ENCODE data around the gene ADM.

ADM gene

GRCh38 chr11:10287140-10287539, 17.7 kb upstream of the ADM start:
- H4K20me1 ChIP-seq: peaks cover 0 to 20% (median 0%) of the 10 kb centered on the region in 11 experiments; a peak in 5 of 22 replicates
- H3K36me3 ChIP-seq: 0 out of 22 replicates have a peak, but pooled peaks cover 0 to 7% (median 0%) of the 10 kb centered on the region in 11 experiments
- H3K9me3 ChIP-seq (replicated peaks in 1 of 11): no peaks in the 10 kb centered on the region; a peak in 1 of 22 replicates
- H3K9ac ChIP-seq: peak overlapping the region in 1 of 11 experiments; percentile 77; a peak in 1 of 22 replicates
- H3K4me3 ChIP-seq: no peak overlapping the region
- peak overlapping the region in 3 of 11 experiments; percentile 67 to 99 (median 92); a peak in 5 of 22 replicates for H3K4me2 ChIP-seq
- H3K27ac ChIP-seq: peak overlapping the region in 3 of 11 experiments; percentile 80 to 96 (median 96); a peak in 5 of 22 replicates
- H3K27me3 ChIP-seq: peaks cover 0 to 8% (median 6%) of the 10 kb centered on the region in 11 experiments; a peak in 16 of 22 replicates
- TF ChIP-seq Cebpa-rat (IDR thresholded peaks at IDR 0.05): no peak
- H3K4me1 ChIP-seq: peaks cover 8 to 95% (median 11%) of the 10 kb centered on the region in 10 experiments; a peak in 19 of 20 replicates

GRCh38 chr11:10287766-10288715, 16.8 kb upstream of the ADM start:
- Histone ChIP-seq H3K4me2 (peak overlapping the region in 3 of 11 experiments; percentile 67 to 99 (median 92); a peak in 6 of 22 replicates), H3K27ac (peak overlapping the region in 3 of 11 experiments; percentile 37 to 96 (median 80); a peak in 5 of 22 replicates), H3K9ac (no peak overlapping the region), H3K9me3 (replicated peaks in 1 of 11) (no peaks in the 10 kb centered on the region; a peak in 1 of 22 replicates), H3K27me3 (peaks cover 0 to 17% (median 15%) of the 10 kb centered on the region in 11 experiments; a peak in 18 of 22 replicates), H3K4me1 (peaks cover 8 to 95% (median 14%) of the 10 kb centered on the region in 10 experiments; a peak in 19 of 20 replicates), H4K20me1 (peaks cover 0 to 20% (median 0%) of the 10 kb centered on the region in 11 experiments; a peak in 6 of 22 replicates), H3K4me3 (no peak overlapping the region), H3K36me3 (0 out of 22 replicates have a peak, but pooled peaks cover 0 to 7% (median 0%) of the 10 kb centered on the region in 11 experiments)
- no peak for TF ChIP-seq Cebpa-rat (IDR thresholded peaks at IDR 0.05)

GRCh38 chr11:10288881-10289764, 15.8 kb upstream of the ADM start:
- 0 out of 22 replicates have a peak, but pooled peaks cover 0 to 7% (median 0%) of the 10 kb centered on the region in 11 experiments for H3K36me3 ChIP-seq
- no peak for TF ChIP-seq Cebpa-rat (IDR thresholded peaks at IDR 0.05)
- no peak overlapping the region for H3K4me3 ChIP-seq
- peaks cover 0 to 20% (median 0%) of the 10 kb centered on the region in 11 experiments; a peak in 6 of 22 replicates for H4K20me1 ChIP-seq
- peak overlapping the region in 3 of 11 experiments; percentile 92 to 99 (median 98); a peak in 6 of 22 replicates for H3K4me2 ChIP-seq
- peak overlapping the region in 2 of 11 experiments; percentile 43 to 47; a peak in 3 of 22 replicates for H3K9ac ChIP-seq
- H3K9me3 ChIP-seq (replicated peaks in 1 of 11): no peaks in the 10 kb centered on the region; a peak in 1 of 22 replicates
- peak overlapping the region in 2 of 11 experiments; percentile 43 to 64; a peak in 4 of 22 replicates for H3K27ac ChIP-seq
- peaks cover 8 to 92% (median 21%) of the 10 kb centered on the region in 10 experiments; a peak in 19 of 20 replicates for H3K4me1 ChIP-seq
- peaks cover 0 to 28% (median 25%) of the 10 kb centered on the region in 11 experiments; a peak in 18 of 22 replicates for H3K27me3 ChIP-seq

- Histone ChIP-seq H3K9ac (peak overlapping the region in 2 of 11 experiments; percentile 43 to 47; a peak in 4 of 22 replicates), H3K4me3 (no peak overlapping the region), H3K9me3 (replicated peaks in 1 of 11) (no peaks in the 10 kb centered on the region; a peak in 1 of 22 replicates), H3K27me3 (peaks cover 0 to 36% (median 33%) of the 10 kb centered on the region in 11 experiments; a peak in 19 of 22 replicates), H3K4me1 (peaks cover 15 to 92% (median 26%) of the 10 kb centered on the region in 10 experiments), H3K27ac (peak overlapping the region in 3 of 11 experiments; percentile 33 to 64 (median 43); a peak in 5 of 22 replicates), H3K36me3 (0 out of 22 replicates have a peak, but pooled peaks cover 0 to 7% (median 0%) of the 10 kb centered on the region in 11 experiments), H4K20me1 (peaks cover 0 to 20% (median 5%) of the 10 kb centered on the region in 11 experiments; a peak in 11 of 22 replicates), H3K4me2 (peak overlapping the region in 3 of 11 experiments; percentile 92 to 99 (median 98); a peak in 6 of 22 replicates)
- no peak for TF ChIP-seq Cebpa-rat (IDR thresholded peaks at IDR 0.05)
These were observed 15.0 kb upstream of the ADM start for GRCh38 chr11:10289765-10290380.

- Histone ChIP-seq H3K9me3 (replicated peaks in 1 of 11) (peaks cover 0 to 9% (median 0%) of the 10 kb centered on the region in 11 experiments; a peak in 7 of 22 replicates), H4K20me1 (peaks cover 0 to 21% (median 6%) of the 10 kb centered on the region in 11 experiments; a peak in 11 of 22 replicates), H3K9ac (peak overlapping the region in 2 of 11 experiments; percentile 95 to 97; a peak in 3 of 22 replicates), H3K27me3 (peaks cover 10 to 57% (median 54%) of the 10 kb centered on the region in 11 experiments), H3K4me2 (peak overlapping the region in 3 of 11 experiments; percentile 92 to 99 (median 98); a peak in 6 of 22 replicates), H3K4me1 (peaks cover 8 to 82% (median 19%) of the 10 kb centered on the region in 10 experiments), H3K27ac (peak overlapping the region in 3 of 11 experiments; percentile 92 to 97 (median 95); a peak in 5 of 22 replicates), H3K36me3 (0 out of 22 replicates have a peak, but pooled peaks cover 0 to 7% (median 0%) of the 10 kb centered on the region in 11 experiments), H3K4me3 (peak overlapping the region in 2 of 10 experiments; percentile 73 to 87; a peak in 3 of 20 replicates)
- no peak for TF ChIP-seq Cebpa-rat (IDR thresholded peaks at IDR 0.05)
These were observed 12.9 kb upstream of the ADM start for GRCh38 chr11:10291801-10292638.

- Histone ChIP-seq H3K4me2 (peak within 1 kb of the TSS; percentile 91 to 99 (median 96)), H3K36me3 (no peaks in the 10 kb centered on the region), H3K9ac (peak within 1 kb of the TSS; percentile 70 to 97 (median 79)), H3K4me3 (peak within 1 kb of the TSS; percentile 73 to 91 (median 84)), H3K27me3 (peaks cover 26 to 71% (median 71%) of the 10 kb centered on the region in 11 experiments), H3K27ac (peak within 1 kb of the TSS; percentile 30 to 97 (median 51); a peak in 20 of 22 replicates), H3K9me3 (replicated peaks in 1 of 11) (peaks cover 0 to 9% (median 0%) of the 10 kb centered on the region in 11 experiments; a peak in 7 of 22 replicates), H3K4me1 (peaks cover 8 to 71% (median 19%) of the 10 kb centered on the region in 10 experiments), H4K20me1 (peaks cover 0 to 20% (median 6%) of the 10 kb centered on the region in 11 experiments; a peak in 11 of 22 replicates)
- TF ChIP-seq Cebpa-rat (IDR thresholded peaks at IDR 0.05): no peak
These were observed 11.2 kb upstream of the ADM start, which contains the start of gene SBF2 for GRCh38 chr11:10293423-10294289. SBF2 (minus strand) TSS chr11:10294219; CDS start chr11:10294069, 150 bp downstream.
